Activated CD8-positive, alpha-beta memory T cell treated with anti-CD3 and anti-CD28 coated beads, Interleukin-2, amount 50 U/mL, for 24 hours (primary cell): ENCODE results near the gene ASPHD2.
"Not testable (repeated sequence)": the region's sequence is repeated elsewhere in the genome, so short reads cannot be mapped to it uniquely, and the experiment has no call there.

Experiments
- DNase-seq: peaks from one replicate; pipeline ENCODE4 v3.0.0-alpha.2; 2020; ENCODE audit errors: extremely low read depth

Gene ASPHD2

GRCh38 chr22:26416670-26417276 is 12.3 kb upstream of the ASPHD2 start:
- no peak for DNase-seq

DNA sequence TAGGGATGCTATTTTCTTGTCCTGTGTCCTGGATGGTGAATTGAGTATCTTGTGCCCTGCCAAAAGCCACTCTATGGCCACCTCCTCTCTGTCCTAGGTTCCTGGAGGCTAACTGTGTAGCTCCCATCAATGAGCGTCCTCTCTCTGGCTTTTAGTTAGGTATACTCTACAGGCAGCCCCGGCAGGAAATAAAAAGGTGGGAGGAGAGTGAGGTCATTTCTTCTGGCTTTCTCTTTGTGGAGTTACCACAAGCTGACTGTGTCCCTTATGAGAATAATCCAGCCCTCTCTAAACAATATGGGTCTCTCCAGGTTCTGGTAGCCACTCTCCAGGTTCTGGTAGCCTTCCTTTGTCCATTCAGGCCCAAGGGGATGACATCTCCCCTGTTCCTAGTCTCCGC is 11.7 kb upstream of the ASPHD2 start:
- DNase-seq, result no peak

- DNase-seq, result no peak
Measured at GRCh38 chr22:26418620-26419019, 10.4 kb upstream of the ASPHD2 start.

DNA sequence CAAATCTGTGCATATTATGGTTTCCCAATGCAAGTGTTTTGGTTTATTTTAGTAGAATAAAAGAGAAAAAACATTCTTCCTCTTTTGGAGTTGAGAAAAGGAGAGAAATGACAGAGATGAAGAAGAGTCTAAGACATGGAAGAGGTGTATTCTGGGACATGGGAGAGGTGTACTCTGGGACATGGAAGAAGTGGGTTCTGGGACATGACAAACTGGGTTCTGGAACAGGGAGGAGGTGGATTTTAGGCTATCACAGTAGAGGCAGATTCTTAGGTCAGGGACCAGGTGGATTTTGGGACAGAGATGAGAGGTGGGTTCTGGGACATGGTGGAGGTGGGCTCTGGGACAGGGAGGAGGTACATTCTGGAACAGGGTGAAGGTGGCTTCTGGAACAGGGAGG is 2.1 kb upstream of the ASPHD2 start:
- DNase-seq, result no peak

DNA sequence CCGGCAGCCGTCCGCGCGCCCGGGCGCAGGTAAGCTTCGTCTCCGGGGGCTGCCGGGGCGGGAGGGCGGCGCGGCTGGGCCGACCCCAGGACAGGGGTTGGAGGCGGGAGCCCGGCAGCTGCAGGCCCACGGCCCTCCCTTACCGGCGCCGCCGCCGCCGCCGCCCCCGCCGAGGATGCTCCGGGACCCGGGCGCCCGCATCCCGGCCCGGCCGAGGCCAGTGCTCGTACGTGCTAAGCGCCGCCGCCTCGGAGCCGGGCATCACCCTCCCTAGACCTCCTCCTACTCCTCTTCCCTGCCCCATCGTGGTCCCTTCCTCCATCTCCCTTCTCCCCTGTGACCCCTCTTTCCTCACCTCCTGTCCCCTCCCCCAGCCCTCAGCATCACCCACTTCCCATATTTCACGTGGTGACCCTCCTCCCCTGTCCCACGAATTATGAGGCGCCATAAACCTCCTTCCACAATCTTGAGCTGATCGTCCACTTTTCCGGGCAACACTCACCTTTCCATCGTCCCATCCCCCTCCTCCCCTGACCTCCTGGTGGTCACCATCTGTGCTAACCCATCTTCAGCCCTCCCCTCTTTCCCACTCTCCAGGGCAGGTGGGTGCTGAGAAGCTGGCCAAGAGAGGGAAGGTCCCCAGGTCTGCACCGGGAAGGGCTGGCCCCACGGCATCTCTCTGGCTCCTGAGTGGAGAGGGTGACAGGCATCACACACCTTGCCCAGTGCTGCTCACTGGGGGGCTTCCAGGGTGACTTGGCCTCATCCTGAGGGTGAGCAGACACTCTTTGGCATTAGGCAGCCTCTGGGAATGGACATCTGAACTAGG is 612 bp downstream of the ASPHD2 start:
- no peak for DNase-seq

DNA sequence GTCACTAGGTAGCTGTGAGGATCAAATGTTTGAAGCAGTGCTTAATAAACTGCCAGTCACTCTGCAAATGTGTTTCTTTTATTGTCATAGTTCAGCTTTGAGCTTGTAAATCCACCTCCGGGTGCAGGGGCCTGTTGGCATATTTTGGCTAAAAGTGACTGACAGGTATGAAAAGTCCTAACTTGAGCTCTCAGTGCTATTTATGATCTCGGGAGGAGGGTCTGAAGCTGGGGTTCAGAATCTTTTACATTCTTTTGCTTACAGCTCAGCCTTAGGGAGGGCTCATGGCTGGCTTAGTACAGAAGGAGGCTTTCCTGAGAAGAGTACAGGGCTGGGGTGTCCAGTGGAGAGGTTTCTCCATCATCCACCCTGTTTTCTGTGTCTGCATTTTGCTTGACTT is 1.5 kb downstream of the ASPHD2 start:
- no peak for DNase-seq

DNA sequence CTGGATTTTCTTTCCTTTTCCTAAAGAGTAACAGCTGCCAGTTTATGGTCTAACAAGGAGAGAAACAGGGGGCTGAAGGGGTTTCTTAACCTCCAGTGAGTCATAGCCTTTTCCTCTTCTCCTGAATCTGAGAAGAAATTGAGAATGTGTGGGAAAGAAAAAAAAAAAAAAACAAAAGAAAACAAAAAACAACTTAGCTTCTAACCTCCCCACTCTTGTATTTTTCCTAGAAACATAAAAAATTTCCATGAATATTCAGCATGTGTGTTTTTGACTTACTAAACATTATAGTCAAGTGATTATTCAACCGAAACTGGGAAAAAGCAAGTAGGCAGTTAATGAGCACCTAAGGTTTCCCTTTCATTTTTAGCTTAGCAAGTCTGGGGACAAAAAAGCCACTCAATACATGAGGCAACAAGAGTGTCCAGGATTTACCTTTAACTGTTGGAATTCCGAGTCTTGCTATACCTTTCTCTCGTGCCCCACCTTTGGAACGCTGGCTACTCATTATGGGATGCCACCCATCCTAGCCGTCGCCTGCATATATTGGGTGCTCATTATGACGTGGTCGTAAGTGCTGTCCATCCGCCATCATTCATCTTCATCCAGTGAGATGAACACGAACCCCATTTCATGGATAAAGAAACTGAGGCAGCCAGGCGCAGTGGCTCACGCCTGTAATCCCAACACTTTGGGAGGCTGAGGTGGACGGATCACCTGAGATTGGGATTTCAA is 2.4 kb downstream of the ASPHD2 start:
- no peak for DNase-seq

GRCh38 chr22:26432619-26433311 is 3.7 kb downstream of the ASPHD2 start:
- DNase-seq, result no peak

- no peak for DNase-seq
Measured at GRCh38 chr22:26433805-26434204, 4.7 kb downstream of the ASPHD2 start.

- no peak for DNase-seq
Measured at GRCh38 chr22:26435327-26436093, 6.5 kb downstream of the ASPHD2 start.

DNA sequence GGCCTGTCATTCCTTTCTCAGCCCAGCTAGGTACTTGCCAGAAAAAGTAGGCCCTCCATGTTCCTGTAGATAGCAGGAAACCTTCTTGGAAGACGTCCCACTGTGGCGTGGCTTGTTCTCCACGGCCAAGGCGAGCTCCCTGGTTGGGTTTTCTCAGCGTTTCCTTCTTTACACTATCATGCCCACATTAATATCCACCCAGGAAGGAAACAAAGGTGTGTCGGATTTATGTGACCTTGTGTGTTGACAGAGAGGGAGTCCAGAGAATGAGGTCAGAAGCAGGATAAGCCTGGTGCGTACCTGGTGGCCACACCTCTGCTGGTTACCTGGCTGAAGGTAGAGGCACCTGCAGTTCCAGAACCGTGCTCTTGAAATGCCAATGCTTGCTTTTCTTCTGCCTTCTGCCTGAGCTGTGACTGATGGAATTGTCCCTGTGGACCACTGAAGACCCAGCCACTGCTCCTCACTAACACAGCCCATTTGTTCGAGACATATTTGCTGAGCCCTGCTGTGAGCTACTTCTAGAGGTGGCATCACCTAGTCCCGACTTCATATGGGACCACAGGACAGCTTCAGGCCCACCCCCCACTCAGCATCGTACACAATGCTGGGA is 7.9 kb downstream of the ASPHD2 start:
- DNase-seq, result no peak

DNA sequence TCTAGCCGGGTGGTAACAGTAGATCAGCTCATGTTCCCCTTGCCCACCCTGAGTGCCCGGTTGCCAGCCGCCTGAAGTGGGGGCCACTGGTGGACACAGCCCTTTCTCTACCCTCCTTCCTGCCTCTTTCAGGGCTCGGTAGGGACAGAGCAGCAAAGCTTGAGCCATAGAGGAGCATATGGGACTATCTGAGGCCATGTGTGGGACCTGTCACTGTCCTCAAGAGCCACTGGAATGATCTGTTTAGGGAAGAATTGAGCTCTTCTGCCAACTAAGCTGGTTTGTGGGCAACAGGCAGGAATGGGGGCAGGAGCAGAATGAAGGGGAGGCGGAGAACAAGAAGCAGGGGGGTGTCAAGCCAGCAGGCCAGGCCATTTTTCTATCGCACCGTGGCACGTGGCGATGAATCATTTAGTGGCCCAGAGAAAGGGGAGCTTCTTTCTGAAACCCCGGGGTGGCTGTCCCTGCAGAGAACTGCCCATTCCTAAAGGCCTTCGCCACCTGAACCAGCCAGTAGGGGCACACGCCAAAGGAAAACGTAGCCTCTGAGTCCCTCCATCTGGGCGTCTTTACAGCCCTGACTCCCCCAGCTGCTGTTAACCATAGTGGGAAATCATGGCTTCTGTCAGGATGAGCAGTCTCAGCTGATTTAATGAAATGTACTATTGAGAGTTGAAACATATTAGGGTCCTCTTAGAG is 8.8 kb downstream of the ASPHD2 start:
- no peak for DNase-seq

DNA sequence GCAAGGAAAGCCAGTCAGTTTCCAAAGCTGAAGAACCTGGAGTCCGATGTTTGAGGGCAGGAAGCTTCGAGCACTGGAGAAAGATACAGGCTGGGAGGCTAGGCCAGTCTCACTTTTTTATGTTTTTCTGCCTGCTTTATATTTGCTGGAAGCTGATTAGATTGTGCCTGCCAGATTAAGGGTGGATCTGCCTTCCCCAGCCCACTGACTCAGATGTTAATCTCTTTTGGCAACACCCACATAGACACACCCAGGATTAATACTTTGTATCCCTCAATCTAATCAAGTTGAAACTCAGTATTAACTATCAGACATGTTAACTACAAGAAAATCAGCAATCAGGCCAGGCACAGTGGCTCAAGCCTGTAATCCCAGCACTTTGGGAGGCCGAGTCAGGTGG is 9.7 kb downstream of the ASPHD2 start:
- not testable (repeated sequence) for DNase-seq

GRCh38 chr22:26439559-26439958 is 10.5 kb downstream of the ASPHD2 start:
- no peak for DNase-seq

DNA sequence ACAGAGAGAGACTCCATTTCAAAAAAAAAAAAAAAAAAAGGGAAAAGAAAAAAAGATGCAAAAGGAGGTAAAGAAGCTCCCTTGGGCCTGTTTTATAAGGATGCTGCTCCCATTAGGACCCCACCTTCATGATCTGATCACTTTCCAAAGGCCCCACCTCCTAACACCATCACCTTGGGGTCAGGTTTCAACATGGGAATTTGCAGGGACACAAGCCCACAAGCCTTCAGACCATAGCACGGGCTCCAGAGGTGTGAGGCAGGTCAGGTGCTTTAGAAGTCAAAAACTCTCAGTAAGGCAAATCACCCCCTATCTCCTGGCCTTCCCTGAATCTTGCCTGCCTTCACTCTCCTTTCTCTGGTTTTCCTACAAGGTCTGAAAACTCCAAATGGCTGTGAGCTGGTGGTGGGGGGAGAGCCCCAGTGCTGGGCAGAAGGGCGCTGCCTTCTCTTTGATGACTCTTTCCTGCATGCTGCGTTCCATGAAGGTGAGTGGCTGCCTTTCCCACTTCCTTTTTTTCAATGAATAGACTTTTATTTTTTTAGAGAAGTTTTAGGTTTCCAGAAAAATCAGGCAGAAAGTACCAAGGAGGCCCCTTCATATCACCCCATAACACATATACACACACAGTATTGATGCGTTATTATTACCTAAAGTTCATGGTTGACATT is 13.2 kb downstream of the ASPHD2 start:
- no peak for DNase-seq

- no peak for DNase-seq
Measured at GRCh38 chr22:26443901-26444690, 15.0 kb downstream of the ASPHD2 start.

DNA sequence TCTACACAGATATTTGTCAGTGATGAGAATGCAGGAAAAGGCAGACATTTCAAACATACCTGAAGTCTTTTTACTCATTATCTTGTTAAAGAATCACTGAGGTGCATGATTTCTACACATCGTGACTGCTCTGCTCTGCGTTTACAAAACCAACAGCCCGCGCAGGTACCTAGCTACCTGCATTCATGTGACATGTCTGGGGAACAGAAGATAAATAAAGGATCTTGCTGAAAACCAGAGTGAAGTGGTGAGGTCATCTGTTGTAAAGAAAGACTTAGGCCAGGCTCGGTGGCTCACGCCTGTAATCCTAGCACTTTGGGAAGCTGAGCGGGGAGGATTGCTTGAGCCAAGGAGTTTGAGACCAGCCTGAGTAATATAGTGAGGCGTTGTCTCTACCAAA is 15.7 kb downstream of the ASPHD2 start:
- no peak for DNase-seq

DNA sequence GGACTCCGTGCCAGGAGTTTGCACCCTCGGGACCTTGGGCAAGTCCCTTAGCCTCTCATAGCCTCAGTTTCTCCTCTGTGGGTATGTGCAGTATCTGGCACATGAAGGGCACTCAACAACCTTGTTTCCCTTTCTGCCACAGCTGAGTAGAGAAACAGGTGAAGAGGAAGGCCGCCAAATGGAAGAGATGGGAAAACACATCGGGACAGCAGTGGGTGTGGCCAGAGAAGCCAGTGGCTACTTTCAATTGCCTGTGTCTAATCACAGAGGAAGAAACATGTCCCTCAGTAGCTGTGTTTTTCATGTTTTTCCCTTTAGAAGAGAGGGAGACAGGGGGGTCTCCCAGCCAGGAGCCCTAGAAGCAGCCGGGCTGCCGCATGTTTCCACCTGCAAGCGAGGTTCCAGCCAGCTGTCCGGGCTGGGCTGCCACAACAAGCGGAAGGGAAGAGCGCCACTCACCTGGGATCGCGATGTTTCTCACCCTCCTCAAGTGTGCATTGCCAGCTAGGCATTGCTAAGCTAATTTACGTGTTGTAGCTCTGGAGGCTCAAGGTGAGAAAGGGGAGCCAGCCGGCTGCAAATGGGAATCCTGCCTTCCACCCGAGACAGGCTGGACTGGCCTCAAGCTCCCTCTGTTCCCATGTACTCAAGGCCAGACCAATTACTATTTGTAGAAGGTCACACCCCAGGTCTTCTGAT is 16.7 kb downstream of the ASPHD2 start:
- DNase-seq, result no peak
